ENCODE measurements around the gene HINT2.

The HINT2 gene

GRCh38 chr9:35774907-35775635 is 39.8 kb downstream of the HINT2 start:
- DNase-seq = peak in 1 of 2 experiments; percentile 54

DNA sequence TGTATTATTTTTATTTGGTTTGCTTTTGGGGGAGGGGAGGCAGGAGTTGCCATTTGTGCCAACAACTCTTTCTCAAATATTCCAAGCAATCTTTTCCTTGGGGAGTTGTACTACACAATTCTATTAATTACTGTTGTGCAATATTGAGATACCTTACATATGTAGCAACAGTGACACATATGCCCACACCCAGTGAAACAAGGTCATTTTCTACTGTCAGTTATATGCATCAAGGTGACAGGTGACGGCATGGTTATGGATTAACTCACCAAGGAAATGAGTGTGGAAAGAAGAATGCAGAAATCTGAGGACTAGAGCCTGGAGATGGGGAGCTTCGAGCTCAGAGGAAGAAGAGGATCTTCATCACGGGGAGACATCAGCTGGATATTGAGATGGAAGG is 42.9 kb downstream of the HINT2 start:
- DNase-seq = no peak

- no peak for DNase-seq
Observed at GRCh38 chr9:35771534-35771933, 43.3 kb downstream of the HINT2 start.

- no peak for DNase-seq
Observed at GRCh38 chr9:35771075-35771433, 43.8 kb downstream of the HINT2 start.

DNA sequence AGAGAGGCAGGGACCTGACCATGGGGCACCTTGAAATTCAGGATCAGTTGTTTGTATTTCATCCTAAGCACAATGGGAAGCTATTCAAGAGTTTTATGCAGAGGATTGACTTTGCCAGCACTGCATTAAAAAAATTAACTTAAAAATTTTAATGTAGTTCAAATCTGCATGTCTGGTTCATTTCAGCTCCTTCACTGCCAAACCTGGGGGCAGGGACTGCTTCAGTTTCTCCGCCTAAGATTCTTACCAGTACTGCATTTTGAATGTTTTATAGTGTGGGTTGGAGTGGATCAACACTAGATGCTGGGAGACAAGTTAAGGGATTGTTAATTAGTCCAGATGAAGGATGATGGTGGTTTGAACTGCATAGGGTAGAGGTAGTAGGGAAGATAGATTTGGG is 45.1 kb downstream of the HINT2 start:
- no peak for DNase-seq

GRCh38 chr9:35767458-35767857 is 47.4 kb downstream of the HINT2 start:
- no peak for DNase-seq

DNA sequence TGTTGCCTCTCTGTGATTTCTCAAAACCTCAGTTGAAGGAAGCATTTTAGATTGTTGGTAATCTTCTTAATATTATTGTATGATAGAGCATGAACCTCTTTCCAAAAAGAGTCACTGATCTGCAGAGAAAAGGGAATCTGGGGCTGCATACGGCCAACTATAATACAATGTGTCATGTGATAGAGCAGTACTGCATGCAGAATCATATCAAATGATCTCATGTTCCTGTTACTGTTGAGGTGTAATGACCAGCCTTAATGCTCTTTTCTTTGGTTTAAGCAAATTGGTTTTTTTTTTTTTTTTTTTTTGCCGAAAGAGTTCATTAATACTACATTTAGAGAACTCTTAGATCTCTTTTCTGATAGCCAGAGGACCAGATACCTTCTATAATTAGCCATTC is 47.8 kb downstream of the HINT2 start:
- no peak for DNase-seq

DNA sequence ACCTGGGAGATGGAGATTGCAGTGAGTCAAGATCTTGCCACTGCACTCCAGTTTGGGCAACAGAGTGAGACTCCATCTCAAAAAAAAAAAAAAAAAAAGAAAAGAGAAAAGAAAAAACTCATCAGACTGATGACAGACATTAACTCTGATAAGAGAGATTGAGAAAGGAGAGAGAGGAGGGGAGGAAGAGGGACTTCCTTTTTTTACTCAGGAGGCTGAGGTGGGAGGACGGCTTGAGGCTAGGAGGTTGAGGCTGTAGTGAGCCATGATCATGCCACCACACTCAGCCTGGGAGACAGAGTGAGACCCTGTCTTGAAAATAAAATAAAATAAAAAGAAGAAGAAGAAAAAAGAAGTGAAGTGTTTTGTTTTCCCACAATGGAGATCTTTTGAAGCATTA is 51.0 kb downstream of the HINT2 start:
- DNase-seq = no peak

DNA sequence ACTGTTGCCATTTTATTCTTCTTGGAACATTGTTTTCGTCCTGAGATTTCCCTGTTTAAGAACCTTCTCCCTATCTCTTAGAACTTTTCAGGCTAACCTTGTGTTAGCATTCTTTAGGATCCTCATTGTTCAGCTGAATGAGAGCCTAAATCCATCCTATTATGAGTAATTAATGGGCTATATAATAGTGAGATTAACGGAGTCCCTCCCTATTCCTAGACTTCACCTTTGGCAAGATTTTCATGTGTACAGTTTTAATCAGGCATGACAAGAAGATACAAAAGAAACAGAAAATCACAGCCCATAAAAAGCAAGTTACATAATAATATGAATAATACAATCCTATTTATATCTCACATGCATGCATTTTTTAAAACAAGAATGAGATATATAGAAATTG is 51.7 kb downstream of the HINT2 start:
- no peak for DNase-seq
